Measurements from ENCODE around the gene ZNF587.
A peak's percentile ranks its signal among the peaks of the same experiment; 100 is the strongest.
"Not testable (repeated sequence)": the region's sequence is repeated elsewhere in the genome, so short reads cannot be mapped to it uniquely, and the experiment has no call there.

Gene ZNF587

DNA sequence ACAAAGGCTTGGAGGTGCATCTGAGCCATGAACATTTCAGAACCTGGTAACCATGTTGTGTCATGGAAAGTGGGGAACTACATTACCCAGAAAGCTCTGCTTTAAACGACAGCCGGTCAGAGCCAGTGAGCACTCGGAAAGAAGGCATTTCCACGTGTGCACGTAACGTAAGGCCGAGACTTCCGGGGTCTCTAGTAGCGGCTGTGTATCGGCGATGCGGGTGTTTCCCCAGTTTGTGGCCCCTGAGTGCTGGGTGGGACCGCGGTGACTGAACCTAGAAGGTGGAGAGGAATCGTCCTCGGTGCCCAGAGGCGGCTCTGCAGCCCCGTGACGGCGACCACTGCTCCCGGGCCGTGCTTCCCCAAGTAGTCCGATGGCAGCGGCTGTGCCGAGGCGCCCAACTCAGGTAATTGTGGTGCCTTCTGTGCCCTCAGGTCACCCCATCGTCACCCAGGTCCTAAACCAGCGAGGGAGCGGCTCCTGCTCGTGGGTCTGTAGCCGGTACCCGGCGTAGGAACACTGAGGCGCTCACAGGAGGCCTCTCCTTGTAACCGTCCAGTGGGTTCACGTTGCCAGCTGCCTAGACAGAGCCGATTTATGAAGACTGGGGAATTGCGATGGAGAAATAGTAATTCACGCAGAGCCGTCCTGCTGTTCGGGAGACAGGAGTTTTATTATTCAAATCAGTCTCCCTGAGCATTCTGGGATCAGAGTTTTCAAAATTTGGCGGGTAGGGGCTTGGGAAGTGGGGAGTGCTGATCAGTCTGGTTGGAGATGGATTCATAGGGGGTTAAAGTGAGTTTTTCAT is at the start of gene ZNF587:
ZNF587 (plus strand) TSS at position 194 of the 808 bp plus-strand sequence; CDS start at position 374, 180 bp downstream.
- DNase-seq (ENCODE audit: insufficient read length, low spot score), result peak; percentile 74
- peak; percentile 96 for FAIRE-seq

DNA sequence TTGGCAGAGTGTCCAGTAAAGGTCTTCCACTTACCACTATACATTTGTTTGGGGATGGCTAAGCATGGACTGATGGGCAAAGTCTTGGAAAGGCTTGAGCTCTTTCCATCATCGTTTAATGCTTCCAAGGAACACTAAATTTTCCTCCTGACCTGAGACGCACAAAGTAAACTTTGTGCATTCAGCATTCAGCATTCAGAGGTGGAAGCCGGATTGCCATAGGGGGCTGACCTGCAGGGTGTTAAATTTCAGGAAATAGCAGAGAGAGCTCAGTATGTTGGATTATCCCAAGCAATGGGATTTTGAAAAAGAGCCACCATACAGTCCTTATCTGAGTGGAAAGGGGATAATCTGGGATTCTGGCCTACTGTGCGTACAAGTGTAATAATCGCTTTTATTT is 49.0 kb upstream of the ZNF587 start:
- DNase-seq (ENCODE audit: insufficient read length, low spot score) (no peak), FAIRE-seq (no peak)

DNA sequence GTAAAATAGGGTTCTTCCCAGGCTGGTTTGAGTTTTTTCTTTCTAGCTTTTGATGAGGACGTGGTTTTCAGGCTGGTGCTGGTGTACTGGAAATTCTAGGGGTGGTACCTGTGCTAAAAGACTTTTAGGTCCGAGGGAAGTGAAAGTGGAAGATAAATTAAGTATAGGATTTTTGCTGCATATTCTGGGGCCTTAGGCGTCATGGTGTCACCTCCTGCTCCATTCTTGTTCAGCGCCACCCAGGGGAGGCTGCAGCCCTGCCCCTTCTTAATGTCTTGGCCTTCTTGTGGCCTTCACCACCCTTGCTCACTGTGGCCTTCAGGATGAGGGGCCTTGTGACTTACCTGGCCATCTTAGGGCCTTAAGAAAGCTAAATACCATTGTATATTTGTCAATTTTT is 47.4 kb upstream of the ZNF587 start:
- DNase-seq (ENCODE audit: insufficient read length, low spot score), result no peak
- FAIRE-seq, result no peak

DNA sequence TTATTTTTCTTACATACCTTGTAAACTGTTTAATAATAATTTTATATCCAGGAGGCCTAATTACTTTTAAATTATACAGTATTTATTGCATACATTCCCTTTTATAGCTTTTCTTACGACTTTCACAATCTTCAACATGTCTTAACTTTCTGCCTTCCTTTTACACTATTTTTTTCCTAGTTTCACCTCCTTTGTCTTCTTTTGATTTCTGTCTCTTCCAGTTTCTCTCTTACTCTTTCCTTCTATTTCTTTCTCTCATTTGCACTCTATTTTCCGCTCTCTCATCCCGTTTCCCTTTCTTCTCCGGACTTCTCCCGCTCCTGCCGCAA is 46.4 kb upstream of the ZNF587 start:
- DNase-seq (ENCODE audit: insufficient read length, low spot score), result no peak
- FAIRE-seq, result no peak

DNA sequence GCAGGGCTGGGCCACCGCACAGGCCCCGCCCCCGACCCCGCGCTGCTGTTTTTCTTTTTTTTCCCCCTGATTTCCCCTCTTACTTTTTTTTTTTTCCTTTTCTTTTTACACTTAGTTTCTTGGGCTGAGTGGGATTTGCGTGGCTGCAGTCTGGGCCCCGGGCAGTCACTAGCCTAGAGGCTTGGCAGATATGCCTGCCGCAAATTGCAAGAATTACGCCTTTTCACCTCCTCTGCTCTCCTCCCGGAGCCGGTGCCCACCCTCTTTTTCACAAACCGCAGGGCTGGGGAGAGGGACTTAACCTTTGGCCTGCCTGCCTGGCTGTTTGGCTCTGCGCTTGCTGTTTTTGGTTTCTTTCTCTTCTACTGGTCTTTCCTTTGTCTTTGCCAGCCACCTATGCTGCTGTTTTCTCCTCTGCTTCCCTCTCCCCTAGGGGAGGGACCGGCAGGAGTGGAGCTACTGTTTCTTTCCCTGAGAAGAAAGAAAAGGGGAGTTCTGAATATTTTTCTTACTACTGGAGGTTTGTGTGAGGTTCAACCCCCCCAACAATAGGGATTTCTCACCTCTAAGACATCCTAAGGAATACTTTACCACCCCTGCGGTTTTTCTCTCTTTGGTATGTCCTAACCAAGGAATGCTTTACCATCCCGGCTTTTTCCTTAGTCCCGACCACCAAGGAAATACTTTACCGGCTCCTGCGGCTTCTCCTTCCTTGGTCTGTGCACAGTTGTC is 45.9 kb upstream of the ZNF587 start:
- DNase-seq (ENCODE audit: insufficient read length, low spot score), result peak; percentile 48
- FAIRE-seq, result no peak

DNA sequence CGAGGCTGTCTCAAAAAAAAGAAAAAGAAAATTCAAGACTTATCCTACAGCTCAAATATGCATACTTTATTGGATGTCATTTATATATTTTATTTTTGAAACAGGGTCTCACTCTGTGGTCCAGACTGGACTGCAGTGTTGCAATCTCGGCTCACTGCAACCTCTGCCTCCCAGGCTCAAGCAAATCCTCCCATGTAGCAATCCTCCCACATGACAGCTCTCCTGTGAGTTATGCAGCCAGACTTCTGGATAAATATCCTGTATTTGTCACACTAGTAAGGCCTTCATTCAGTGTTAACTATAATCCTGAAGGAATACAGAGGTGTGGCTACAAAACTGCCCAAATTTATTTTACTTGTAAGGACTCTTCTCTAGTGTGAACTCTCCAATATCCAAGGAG is 42.1 kb upstream of the ZNF587 start:
- no peak for FAIRE-seq

DNA sequence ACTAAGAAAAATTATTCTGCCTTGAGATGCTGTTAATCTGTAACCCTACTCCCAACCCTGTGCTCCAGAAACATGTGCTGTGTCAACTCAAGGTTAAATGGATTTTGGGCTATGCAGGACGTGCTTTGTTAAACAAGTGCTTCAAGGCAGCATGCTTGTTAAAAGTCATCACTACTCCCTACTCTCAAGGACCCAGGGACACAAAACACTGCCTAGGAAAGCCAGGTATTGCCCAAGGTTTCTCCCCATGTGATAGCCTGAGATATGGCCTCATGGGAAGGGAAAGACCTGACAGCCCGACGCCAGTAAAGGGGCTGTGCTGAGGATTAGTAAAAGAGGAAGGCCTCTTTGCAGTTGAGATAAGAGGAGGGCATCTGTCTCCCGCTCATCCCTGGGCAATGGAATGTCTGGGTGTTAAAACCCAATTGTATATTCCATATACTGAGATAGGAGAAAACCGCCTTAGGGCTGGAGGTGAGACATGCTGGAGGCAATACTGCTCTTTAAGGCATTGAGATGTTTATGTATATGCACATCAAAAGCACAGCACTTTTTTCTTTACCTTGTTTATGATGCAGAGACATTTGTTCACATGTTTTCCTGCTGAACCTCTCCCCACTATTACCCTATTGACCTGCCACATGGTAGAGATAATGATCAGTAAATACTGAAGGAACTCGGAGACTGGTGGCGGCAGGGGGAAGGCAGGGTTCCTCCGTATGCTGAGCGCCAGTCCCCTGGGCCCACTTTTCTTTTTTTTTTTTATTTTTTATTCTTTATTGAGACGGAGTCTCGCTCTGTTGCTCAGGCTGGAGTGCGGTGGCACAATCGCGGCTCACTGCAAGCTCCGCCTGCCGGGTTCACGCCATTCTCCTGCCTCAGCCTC is 39.0 kb upstream of the ZNF587 start:
- not testable (repeated sequence) for FAIRE-seq; DNase-seq (ENCODE audit: insufficient read length, low spot score)

More for the DNA sequence above, 42.1 kb upstream of the ZNF587 start:
- no peak for DNase-seq (ENCODE audit: insufficient read length, low spot score)

DNA sequence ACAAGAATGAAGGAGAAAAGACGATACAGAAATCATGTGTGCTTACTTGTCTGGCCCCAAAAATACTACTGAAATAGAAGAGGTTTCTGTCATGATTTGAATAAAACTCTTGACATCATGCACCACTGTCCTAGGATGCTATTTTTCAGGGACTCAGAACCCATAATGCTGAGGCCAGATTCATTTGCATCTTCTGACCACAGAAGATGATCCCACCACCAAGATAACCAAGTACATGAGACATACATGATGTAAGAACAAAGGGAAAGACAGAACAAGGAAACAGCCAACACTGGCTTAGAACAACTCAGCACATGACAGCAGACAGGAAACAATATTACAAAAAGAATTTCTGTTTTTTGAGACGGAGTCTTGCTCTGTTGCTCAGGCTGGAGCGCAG is 37.4 kb upstream of the ZNF587 start:
- DNase-seq (ENCODE audit: insufficient read length, low spot score), result no peak

DNA sequence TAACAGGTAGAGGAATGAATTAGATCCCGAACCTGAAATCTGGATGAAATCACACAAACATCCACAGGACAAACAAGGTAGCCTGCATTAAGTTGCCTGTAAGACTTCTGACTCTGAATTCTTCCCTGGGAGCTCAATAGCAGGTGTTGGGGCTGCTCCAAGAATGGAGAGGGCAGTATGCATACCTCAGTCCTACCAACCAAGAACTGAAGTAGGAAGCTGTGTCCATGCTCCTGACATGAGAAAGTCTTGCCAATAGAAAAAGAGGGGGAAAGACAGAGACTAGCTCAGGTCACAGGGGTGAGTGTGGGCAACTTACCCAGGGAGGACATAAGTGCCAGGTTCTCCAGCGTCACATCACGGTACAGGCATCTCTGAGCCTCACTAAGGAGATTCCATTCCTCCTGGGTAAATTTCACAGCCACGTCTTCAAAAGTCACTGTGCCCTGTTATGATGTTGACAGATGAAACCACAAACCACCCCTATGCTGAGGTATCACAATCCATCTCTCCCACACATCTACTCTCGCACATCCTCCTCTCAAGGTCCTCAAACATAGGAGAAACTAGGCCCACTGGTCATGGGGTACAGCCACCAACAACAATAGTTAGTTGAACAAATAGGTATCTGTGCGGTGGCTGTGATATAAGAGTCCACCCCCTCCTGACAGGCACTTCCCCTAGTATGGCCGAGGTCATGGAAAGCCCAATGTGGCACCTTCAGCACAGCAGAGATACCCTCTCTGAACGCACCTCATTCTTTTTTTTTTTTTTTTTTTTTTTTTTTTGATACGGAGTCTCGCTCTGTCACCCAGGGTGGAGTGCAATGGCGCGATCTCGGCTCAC is 36.5 kb upstream of the ZNF587 start:
- FAIRE-seq; DNase-seq (ENCODE audit: insufficient read length, low spot score): not testable (repeated sequence)

More for the DNA sequence above, 37.4 kb upstream of the ZNF587 start:
- no peak for FAIRE-seq

DNA sequence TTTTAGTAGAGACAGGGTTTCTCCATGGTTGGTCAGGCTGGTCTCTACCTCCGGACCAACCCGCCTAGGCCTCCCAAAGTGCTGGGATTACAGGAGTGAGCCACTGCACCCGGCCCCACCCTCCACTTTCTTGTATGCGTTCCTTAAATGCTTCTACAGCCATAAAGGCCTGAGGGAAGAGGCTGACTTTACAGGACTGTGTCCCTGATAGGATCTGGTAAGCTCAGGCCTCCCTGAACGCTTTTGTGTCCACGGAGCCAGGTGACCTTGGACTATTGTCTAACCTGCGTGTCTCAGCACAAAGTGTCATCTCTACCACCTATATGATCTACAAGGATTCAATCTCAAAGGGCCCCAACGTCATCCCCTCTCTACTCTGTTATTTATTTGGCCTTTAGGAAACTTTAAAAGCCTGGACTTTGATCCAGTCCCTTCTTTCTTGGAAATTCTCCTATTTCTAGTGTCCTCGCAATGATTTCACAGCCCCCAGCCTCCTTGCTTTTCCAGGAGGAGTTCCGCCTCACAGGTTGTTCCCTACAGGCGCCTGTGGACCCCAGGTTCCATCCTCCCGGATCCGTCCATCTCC is 35.6 kb upstream of the ZNF587 start:
- no peak for DNase-seq (ENCODE audit: insufficient read length, low spot score)
- no peak for FAIRE-seq

DNA sequence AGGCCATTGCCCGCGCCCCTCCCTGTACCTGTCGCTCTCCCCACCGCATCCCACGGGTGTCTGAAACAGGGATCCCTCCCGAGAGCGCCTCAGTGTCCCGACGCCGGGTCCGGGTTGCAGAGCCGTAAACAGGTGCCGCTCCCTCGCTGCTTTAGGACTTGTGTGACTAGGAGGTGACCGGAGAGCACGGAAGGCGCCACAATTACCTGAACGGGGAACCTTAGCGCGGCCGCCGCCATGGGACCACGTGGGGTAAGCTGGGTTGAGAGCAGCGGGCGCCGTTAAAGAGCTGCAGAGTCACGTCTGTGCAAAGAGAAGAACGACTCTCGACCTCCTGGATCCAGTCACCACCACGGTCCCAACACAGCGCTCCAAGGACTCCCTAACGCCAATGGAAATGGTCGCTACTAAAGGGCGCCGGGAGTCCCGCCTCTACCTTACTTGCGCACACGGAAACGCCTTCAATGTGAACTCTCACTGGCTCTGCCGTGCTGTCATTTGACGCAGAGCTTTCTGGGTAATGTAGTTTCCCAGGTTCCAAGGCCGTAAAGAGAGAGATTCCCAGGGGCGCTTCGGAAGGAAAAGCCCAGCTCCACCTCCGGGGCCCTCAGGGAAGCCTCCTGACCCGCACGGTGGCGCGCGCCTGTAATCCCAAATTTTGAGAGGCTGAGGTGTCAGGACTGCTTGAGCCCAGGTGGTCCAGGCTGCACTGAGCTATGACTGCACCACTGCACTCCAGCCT is 35.0 kb upstream of the ZNF587 start, which contains the start of gene ZNF552:
ZNF552 (minus strand) TSS at position 409 of the 742 bp plus-strand sequence; CDS start at position 239, 170 bp downstream.
- no peak for FAIRE-seq
- peak; percentile 90 for DNase-seq (ENCODE audit: insufficient read length, low spot score)

DNA sequence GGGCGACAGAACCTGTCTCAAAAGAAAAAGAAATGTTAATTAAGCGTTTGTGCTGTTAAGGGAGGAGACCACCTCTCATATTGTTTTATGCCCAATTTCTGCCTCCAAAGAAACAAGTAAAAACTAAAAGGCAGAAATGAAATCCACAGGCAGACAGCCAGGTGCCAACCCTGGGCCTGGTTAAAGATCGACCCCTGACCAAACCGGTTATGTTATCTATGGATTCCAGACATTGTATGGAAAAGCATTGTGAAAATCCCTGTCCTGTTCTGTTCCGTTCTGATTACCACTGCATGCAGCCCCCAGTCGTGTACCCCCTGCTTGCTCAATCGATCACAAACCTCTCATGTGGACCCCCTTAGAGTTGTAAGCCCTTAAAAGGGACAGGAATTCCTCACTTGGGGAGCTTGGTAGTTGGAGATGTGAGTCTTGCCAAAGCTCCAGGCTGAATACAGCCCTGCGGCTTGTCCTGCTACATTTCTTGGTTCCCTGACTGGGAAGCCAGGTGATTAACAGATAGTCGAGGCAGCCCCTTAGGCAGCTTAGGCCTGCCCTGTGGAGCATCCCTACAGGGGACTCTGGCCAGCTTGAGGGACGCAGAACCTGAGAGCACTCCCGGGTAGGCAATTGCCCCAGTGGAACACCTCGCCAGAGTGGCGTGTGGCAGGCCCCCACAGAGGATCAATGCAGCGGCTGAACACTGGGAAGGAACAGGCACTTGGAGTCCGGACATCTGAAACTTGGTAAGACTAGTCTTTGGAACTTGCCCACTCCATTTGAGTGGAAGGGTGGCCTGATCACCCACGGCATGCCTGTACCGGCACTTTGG is 34.2 kb upstream of the ZNF587 start:
- FAIRE-seq (no peak), DNase-seq (ENCODE audit: insufficient read length, low spot score) (no peak)

DNA sequence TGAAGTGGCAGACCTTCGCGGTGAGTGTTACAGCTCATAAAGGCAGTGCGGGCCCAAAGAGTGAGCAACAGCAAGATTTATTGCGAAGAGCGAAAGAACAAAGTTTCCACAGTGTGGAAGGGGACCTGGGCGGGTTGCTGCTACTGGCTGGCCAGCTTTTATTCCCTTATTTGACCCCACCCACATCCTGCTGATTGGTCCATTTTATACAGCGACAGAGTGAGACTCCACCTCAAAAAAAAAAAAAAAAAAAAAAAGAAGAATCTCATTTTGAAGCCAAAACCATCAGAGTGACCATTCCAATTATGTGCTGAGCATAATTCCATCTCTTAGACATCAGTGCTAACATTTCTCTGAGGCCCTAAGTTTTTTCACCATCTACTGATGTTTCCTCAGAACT is 33.0 kb upstream of the ZNF587 start:
- no peak for DNase-seq (ENCODE audit: insufficient read length, low spot score)
- FAIRE-seq, result no peak

DNA sequence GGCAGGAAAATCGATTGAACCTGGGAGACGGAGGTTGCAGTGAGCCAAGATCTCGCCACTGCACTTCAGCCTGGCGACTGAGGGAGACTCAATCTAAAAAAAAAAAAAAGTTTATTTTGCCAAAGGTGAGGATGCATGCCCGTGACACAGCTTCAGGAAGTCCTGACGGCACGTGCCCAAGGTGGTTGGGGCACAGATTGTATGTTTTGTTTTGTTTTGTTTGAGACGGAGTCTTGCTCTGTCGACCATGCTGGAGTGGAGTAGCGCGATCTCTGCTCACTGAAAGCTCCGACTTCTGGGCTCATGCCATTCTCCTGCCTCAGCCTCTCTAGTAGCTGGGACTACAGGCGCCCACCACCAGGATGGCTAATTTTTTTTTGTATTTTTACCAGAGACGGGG is 31.7 kb upstream of the ZNF587 start:
- DNase-seq (ENCODE audit: insufficient read length, low spot score), result no peak
- FAIRE-seq, result no peak

DNA sequence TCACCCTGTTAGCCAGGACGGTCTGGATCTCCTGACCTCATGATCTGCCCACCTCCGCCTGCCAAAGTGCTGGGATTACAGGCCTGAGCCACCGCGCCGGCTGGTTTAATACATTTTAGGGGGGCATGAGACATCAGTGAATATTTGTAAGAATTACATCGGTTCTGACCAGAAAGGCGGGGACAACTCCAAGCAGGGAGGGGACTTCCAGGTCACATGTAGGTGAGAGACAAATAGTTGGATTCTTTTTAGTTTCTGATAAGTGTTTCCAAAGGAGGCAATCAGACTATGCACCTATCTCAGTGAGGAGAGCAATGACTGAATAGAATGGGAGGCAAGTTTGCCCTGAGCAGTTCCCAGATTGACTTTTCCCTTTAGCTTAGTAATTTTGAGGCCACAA is 31.3 kb upstream of the ZNF587 start:
- FAIRE-seq (no peak), DNase-seq (ENCODE audit: insufficient read length, low spot score) (no peak)

DNA sequence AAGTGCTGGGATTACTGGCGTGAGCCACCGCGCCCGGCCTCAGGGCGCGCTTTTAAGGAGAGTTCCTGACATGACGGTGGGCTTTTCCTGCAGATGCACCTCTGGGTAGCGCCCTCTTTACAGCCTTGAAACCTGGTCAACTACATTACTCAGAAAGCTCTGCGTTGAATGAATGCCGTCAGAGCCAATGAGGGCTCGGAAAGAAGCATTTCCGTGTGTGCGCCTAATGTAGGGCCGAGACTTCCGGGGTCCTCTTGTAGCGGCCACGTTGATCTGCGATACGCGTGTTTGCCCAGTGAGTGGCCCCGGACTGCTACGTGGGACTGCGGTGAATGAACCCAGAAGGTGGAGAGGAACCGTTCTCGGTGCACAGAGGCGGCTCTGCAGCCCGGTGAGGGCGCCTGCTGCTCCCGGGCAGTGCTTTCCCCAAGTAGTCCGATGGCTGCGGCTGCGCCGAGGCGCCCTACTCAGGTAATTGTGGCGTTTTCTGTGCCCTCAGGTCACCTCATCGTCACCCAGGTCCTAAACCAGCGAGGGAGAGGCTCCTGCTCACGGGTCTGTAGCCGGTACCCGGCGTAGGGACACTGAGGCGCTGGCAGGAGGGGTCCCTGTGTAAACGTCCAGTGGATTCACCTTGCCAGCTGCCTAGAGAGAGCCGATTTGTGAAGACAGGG is 30.0 kb upstream of the ZNF587 start:
- FAIRE-seq (no peak), DNase-seq (ENCODE audit: insufficient read length, low spot score) (peak; percentile 97)

DNA sequence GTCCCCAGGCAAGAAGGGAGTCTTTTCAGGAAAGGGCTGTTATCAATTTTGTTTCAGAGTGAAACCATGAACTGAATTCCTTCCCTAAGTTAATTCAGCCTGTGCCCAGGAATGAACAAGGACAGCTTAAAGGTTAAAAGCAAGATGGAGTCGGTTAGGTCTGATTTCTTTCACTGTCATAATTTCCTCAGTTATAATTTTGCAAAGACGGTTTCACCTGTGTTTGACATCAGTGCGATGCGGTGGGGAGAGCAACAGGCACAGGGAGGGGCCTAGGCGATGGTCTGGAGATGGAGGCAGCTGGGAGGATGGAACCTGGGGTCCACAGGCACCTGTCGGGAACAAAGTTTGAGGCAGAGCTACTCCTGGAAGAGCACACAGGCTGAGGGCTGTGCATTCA is 29.1 kb upstream of the ZNF587 start:
- no peak for FAIRE-seq
- no peak for DNase-seq (ENCODE audit: insufficient read length, low spot score)

DNA sequence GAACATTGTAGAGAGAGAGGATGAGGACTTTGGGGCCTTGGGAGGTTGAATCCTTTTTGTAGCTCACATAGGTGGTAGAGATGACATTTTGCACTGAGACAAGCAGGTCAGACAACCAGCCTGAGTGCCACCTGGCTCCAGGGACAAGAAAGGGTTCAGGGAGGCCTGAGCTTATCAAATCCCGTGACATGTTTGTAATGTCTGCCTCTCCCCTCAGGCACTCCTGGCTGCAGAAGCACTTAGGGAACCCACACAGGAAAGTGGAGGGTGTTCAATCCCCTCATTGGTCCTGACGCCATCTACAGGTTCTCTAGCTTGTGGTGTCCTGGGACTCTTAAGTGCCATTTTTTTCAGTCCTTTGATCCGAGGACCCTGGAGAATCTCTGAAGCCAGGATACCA is 28.6 kb upstream of the ZNF587 start:
- not testable (repeated sequence) for DNase-seq (ENCODE audit: insufficient read length, low spot score); FAIRE-seq
